Skin of body (tissue), 2 donors: Measurements from ENCODE around the gene HTD2. TPM values are rescaled to one million over a fixed set of nuclear protein-coding genes. Genes with fewer than 3 reads are reported as not detected.

Source experiments
- DNase-seq: peaks from one replicate; lab custom pipeline; 2025; lab: John Stamatoyannopoulos, UW
- total RNA-seq: library from RNA; depleted of rRNA; stranded (reverse); fragments of >200 nt; gene quantifications from one replicate; pipeline ENCODE4 v1.2.3, GENCODE V29; 2014

Gene HTD2
- total RNA-seq, 1 donor from 2014 or later = 10.6 TPM

GRCh38 chr3:58291671-58292338 lies 14.5 kb upstream of the HTD2 start:
- no peak for DNase-seq

GRCh38 chr3:58292866-58293265 lies 13.5 kb upstream of the HTD2 start:
- no peak for DNase-seq

GRCh38 chr3:58293516-58293915 lies 12.8 kb upstream of the HTD2 start:
- DNase-seq = no peak

- no peak for DNase-seq
Observed at GRCh38 chr3:58296269-58296668, 10.1 kb upstream of the HTD2 start.

GRCh38 chr3:58296843-58297242 lies 9.5 kb upstream of the HTD2 start:
- DNase-seq = no peak

GRCh38 chr3:58298190-58298589 lies 8.1 kb upstream of the HTD2 start:
- no peak for DNase-seq

GRCh38 chr3:58299075-58299474 lies 7.2 kb upstream of the HTD2 start:
- no peak for DNase-seq

- DNase-seq = peak; percentile 47
Observed at GRCh38 chr3:58299839-58300516, 6.3 kb upstream of the HTD2 start.

- no peak for DNase-seq
Observed at GRCh38 chr3:58307639-58308215, 1.4 kb downstream of the HTD2 start.

- no peak for DNase-seq
Observed at GRCh38 chr3:58308728-58309127, 2.4 kb downstream of the HTD2 start.

- no peak for DNase-seq
Observed at GRCh38 chr3:58317811-58318210, 11.5 kb downstream of the HTD2 start.

GRCh38 chr3:58321791-58322190 lies 15.5 kb downstream of the HTD2 start:
- no peak for DNase-seq

GRCh38 chr3:58322793-58323192 lies 16.5 kb downstream of the HTD2 start:
- DNase-seq = no peak

GRCh38 chr3:58323529-58324390 lies 17.4 kb downstream of the HTD2 start:
- DNase-seq = no peak

- DNase-seq = no peak
Observed at GRCh38 chr3:58324391-58325390, 18.4 kb downstream of the HTD2 start.

GRCh38 chr3:58325525-58325992 lies 19.2 kb downstream of the HTD2 start:
- DNase-seq = no peak

GRCh38 chr3:58326267-58326900 lies 20.1 kb downstream of the HTD2 start:
- no peak for DNase-seq

GRCh38 chr3:58329150-58329921 lies 23.0 kb downstream of the HTD2 start:
- DNase-seq = no peak

- no peak for DNase-seq
Observed at GRCh38 chr3:58329922-58330413, 23.6 kb downstream of the HTD2 start.
